B cell (primary cell): Measurements from ENCODE around the gene G6PC3. TPM values are rescaled to one million over a fixed set of nuclear protein-coding genes. Genes with fewer than 3 reads are reported as not detected.

Experiments
- ATAC-seq: fragments of 200-7000 bp; cut with Tn5 transposase; one replicate; pipeline ENCODE4 v1.10.0; 2021; ENCODE audit warnings: low read depth, mild to moderate bottlenecking, moderate number of reproducible peaks, moderate library complexity
- CTCF ChIA-PET: fragments of 350-600 bp; sonication (Branson Sonifier 250); formaldehyde crosslinking; loops from one replicate; lab custom pipeline; 2021; ENCODE audit warnings: antibody characterized with exemption, inconsistent platforms; lab: Charles Lee
- POLR2A ChIA-PET: fragments of 350-600 bp; sonication (Branson Sonifier 250); formaldehyde crosslinking; loops from one replicate; lab custom pipeline; 2021; ENCODE audit warnings: antibody characterized with exemption; lab: Charles Lee
- DNase-seq: peaks from one replicate; pipeline ENCODE4 v3.0.0; 2013
- H2AFZ ChIP-seq: 2 replicates; pipeline ENCODE4 v1.6.1; 2012; ENCODE audit warnings: mild to moderate bottlenecking, low read depth, low read length; ENCODE audit not compliant: insufficient read depth, poor library complexity, severe bottlenecking
- H3K27ac ChIP-seq, 2 donors: 1 replicate in 1 of 2; 2 replicates in 1 of 2; pipeline ENCODE4 v1.5.1; 2012 to 2013; ENCODE audit warnings: low read length in 2 of 2, mild to moderate bottlenecking in 2 of 2, moderate library complexity in 1 of 2
- H3K27me3 ChIP-seq, 4 experiments: fragments of 200-600 bp in 1 of 4; sonication (generic) in 1 of 4; replicated peaks in 1 of 4; 1 replicate in 2 of 4; 2 replicates in 2 of 4; pipeline versions ENCODE4 v1.6.1 to v1.7.0; 2013 to 2016; ENCODE audit warnings: low read length in 3 of 4, mild to moderate bottlenecking in 2 of 4, mixed read lengths in 1 of 4, moderate library complexity in 1 of 4; ENCODE audit not compliant: insufficient read depth in 4 of 4, control insufficient read depth in 3 of 4; ENCODE audit errors: control extremely low read depth in 1 of 4
- H3K36me3 ChIP-seq, 2 experiments: replicated peaks in 1 of 2; 1 replicate in 1 of 2; 2 replicates in 1 of 2; pipeline versions ENCODE4 v1.6.1 to v1.7.1; 2013; ENCODE audit warnings: low read length in 1 of 2; ENCODE audit not compliant: insufficient read depth in 2 of 2, control insufficient read depth in 1 of 2; ENCODE audit errors: control extremely low read depth in 1 of 2, extremely low read depth in 1 of 2
- H3K4me1 ChIP-seq, 2 donors: fragments of 200-600 bp in 1 of 2; sonication (generic) in 1 of 2; 1 replicate in 1 of 2; 2 replicates in 1 of 2; pipeline versions ENCODE4 v1.5.1 to v1.6.1; 2013 to 2017; ENCODE audit warnings: low read length in 2 of 2; ENCODE audit not compliant: control insufficient read depth in 2 of 2, insufficient read depth in 2 of 2
- H3K4me2 ChIP-seq: replicated peaks from 2 replicates; pipeline ENCODE3; 2012; ENCODE audit warnings: mild to moderate bottlenecking, low read depth, low read length; ENCODE audit not compliant: poor library complexity, severe bottlenecking
- H3K4me3 ChIP-seq, 5 experiments: fragments of 200-600 bp in 1 of 5; sonication (generic) in 1 of 5; 1 replicate in 3 of 5; 2 replicates in 2 of 5; pipeline versions ENCODE4 v1.5.1 to v1.7.0; 2011 to 2016; ENCODE audit warnings: low read length in 4 of 5, mild to moderate bottlenecking in 4 of 5, low read depth in 2 of 5, control low read depth in 1 of 5, moderate library complexity in 1 of 5; ENCODE audit not compliant: insufficient read depth in 1 of 5; ENCODE audit errors: control extremely low read depth in 1 of 5, extremely low read depth in 1 of 5
- H3K79me2 ChIP-seq: fragments of 200-600 bp; sonication (generic); one replicate; pipeline ENCODE4 v1.6.0; 2016; ENCODE audit warnings: low read length; ENCODE audit not compliant: control insufficient read depth, insufficient read depth
- H3K9ac ChIP-seq: fragments of 200-600 bp; sonication (generic); 2 replicates; pipeline ENCODE4 v1.6.1; 2017; ENCODE audit warnings: mild to moderate bottlenecking, low read length, moderate library complexity
- H3K9me3 ChIP-seq, 3 donors: one replicate each; pipeline versions ENCODE4 v1.6.1 to v1.7.1; 2013; ENCODE audit warnings: low read length in 2 of 3; ENCODE audit not compliant: control insufficient read depth in 2 of 3, insufficient read depth in 1 of 3; ENCODE audit errors: control extremely low read depth in 1 of 3
- H4K20me1 ChIP-seq: 2 replicates; pipeline ENCODE4 v1.6.0; 2012; ENCODE audit warnings: mild to moderate bottlenecking, low read length; ENCODE audit not compliant: insufficient read depth, control insufficient read depth, poor library complexity, severe bottlenecking
- H3K27ac Mint-ChIP-seq: one replicate; pipeline ENCODE4 v1.8.0; 2021; ENCODE audit warnings: mixed read lengths
- H3K27me3 Mint-ChIP-seq: one replicate; pipeline ENCODE4 v1.8.0; 2021; ENCODE audit warnings: mixed read lengths
- H3K4me1 Mint-ChIP-seq: one replicate; pipeline ENCODE4 v1.8.0; 2021; ENCODE audit warnings: mixed read lengths
- H3K4me3 Mint-ChIP-seq: one replicate; pipeline ENCODE4 v1.8.0; 2021; ENCODE audit warnings: mixed read lengths
- H3K9me3 Mint-ChIP-seq: one replicate; pipeline ENCODE4 v1.8.0; 2022; ENCODE audit warnings: mixed read lengths; ENCODE audit not compliant: insufficient read depth
- CTCF ChIP-seq: fragments of 200-600 bp; IDR thresholded peaks from one replicate; pipeline ENCODE4 v1.8.0; 2022; ENCODE audit warnings: antibody characterized with exemption, mild to moderate bottlenecking
- EZH2 ChIP-seq: IDR thresholded peaks from 2 replicates; pipeline ENCODE4 v1.6.1; 2012; ENCODE audit warnings: borderline replicate concordance, low read depth, mild to moderate bottlenecking, moderate library complexity, low read length; ENCODE audit not compliant: insufficient read depth, poor library complexity, severe bottlenecking
- WGBS: methylation state at CpG from one replicate; pipeline ENCODE4 v1.1.5; 2013; ENCODE audit warnings: missing lambda C conversion rate; ENCODE audit not compliant: insufficient coverage; 5-methylcytosine and 5-hydroxymethylcytosine counted together
- intact Hi-C: fragments of 100-400 bp; cut with micrococcal nuclease; formaldehyde crosslinking; loops from one replicate; pipeline ENCODE4 v1.10.0; 2022
- polyA plus RNA-seq: library from polyadenylated mRNA; depleted of rRNA; stranded (reverse); fragments of >200 nt; gene quantifications from 2 replicates; pipeline ENCODE4 v1.2.3, GENCODE V29; 2012
- total RNA-seq, 2 donors: library from RNA; stranded (reverse); fragments of 120-200 nt in 1 of 2; gene quantifications; 1 replicate in 1 of 2; 2 replicates in 1 of 2; pipeline versions ENCODE4 v1.2.3 to v1.2.4, GENCODE V29; 2013 to 2022

The G6PC3 gene
- total and polyA plus RNA-seq, 2 donors (not counting 1 experiment from before 2014, with no cell fraction given), result 24.3 to 28.5 TPM

GRCh38 chr17:44121997-44122815 lies 51.7 kb downstream of the G6PC3 start:
- no peaks in the 10 kb centered on the region for H3K9me3 Mint-ChIP-seq
- peak overlapping the region; percentile 99 for H3K4me2 ChIP-seq
- peak overlapping the region; percentile 99 for H3K27ac Mint-ChIP-seq
- no peaks in the 10 kb centered on the region for H3K27me3 Mint-ChIP-seq
- H3K4me3 Mint-ChIP-seq, result peak overlapping the region; percentile 95
- peaks cover 77% of the 10 kb centered on the region for H3K79me2 ChIP-seq
- TF ChIP-seq EZH2 (no peak), CTCF (no peak)
- CTCF ChIA-PET, result interaction anchor here (1.0 to 2.2 kb wide), 6 partner anchors 19 to 232 kb away, joined by 3 to 16 read pairs (median 4); partner anchors contain the start of genes GRN and HROB
- POLR2A ChIA-PET, result interaction anchor here (0.5 to 1.6 kb wide), 7 partner anchors 8 to 223 kb away, joined by 3 to 7 read pairs (median 3); partner anchors contain the start of gene GRN
- no peaks in the 10 kb centered on the region for H3K9me3 ChIP-seq
- peaks cover 18 to 26% of the 10 kb centered on the region in 2 donors for H3K4me1 ChIP-seq
- DNase-seq (no peak), ATAC-seq (no peak)
- H3K36me3 ChIP-seq, result peaks cover 1 to 8% of the 10 kb centered on the region in 2 experiments
- peak overlapping the region; percentile 81 for H2AFZ ChIP-seq
- peak overlapping the region in 1 of 2 donors; percentile 90 for H3K27ac ChIP-seq
- WGBS, result no CpG with 5 or more reads among the region's 1 CpG
- peaks cover 53% of the 10 kb centered on the region for H4K20me1 ChIP-seq
- H3K4me1 Mint-ChIP-seq, result peaks cover 50% of the 10 kb centered on the region
- peak overlapping the region; percentile 91 for H3K9ac ChIP-seq
- H3K27me3 ChIP-seq, result no peaks in the 10 kb centered on the region
- H3K4me3 ChIP-seq, result peak overlapping the region; percentile 70 to 98 (median 73)
- intact Hi-C loops, result loop anchor here (1.0 kb wide), 1 partner anchor 10 kb away; no protein-coding TSS in a partner anchor
